SK-N-SH treated with all-trans-retinoic acid at 6 μM for 48 hours (cell line): Measurements from ENCODE around the gene CST2.

Experiments
- ATAC-seq: fragments of 200-7000 bp; cut with Tn5 transposase; 3 replicates; pipeline ENCODE4 v1.9.1; 2020; ENCODE audit warnings: mild to moderate bottlenecking, moderate library complexity
- ARNTL ChIP-seq: fragments of 450-650 bp; formaldehyde crosslinking; IDR thresholded peaks from 2 replicates; pipeline ENCODE4 v1.5.0; 2020; ENCODE audit warnings: low read depth, mild to moderate bottlenecking, moderate library complexity, borderline replicate concordance
- BACH2 ChIP-seq: fragments of 250-450 bp; sonication (Bioruptor Pico); IDR thresholded peaks from 2 replicates; pipeline ENCODE4 v1.9.0; 2021; ENCODE audit warnings: mild to moderate bottlenecking, borderline replicate concordance
- CREB5 ChIP-seq: fragments of 250-450 bp; sonication (Bioruptor Pico); IDR thresholded peaks from 2 replicates; pipeline ENCODE4 v1.5.1; 2020; ENCODE audit warnings: low read depth, mild to moderate bottlenecking, moderate library complexity
- CSDC2 ChIP-seq: fragments of 250-450 bp; sonication (Bioruptor Pico); IDR thresholded peaks from 2 replicates; pipeline ENCODE4 v1.5.0; 2020; ENCODE audit warnings: mild to moderate bottlenecking, moderate library complexity
- CSRNP3 ChIP-seq: fragments of 250-450 bp; sonication (Bioruptor Pico); IDR thresholded peaks from 2 replicates; pipeline ENCODE4 v1.5.1; 2021; ENCODE audit warnings: mild to moderate bottlenecking, moderate library complexity
- ESRRG ChIP-seq: fragments of 250-450 bp; sonication (Bioruptor Pico); IDR thresholded peaks from 2 replicates; pipeline ENCODE4 v1.6.1; 2021; ENCODE audit warnings: mild to moderate bottlenecking
- GLIS3 ChIP-seq: fragments of 250-450 bp; sonication (Bioruptor Pico); IDR thresholded peaks from 2 replicates; pipeline ENCODE4 v1.5.0; 2020; ENCODE audit warnings: mild to moderate bottlenecking, moderate library complexity
- ISL1 ChIP-seq: fragments of 250-450 bp; sonication (Bioruptor Pico); IDR thresholded peaks from 2 replicates; pipeline ENCODE4 v2.1.2; 2022; ENCODE audit warnings: mild to moderate bottlenecking, moderate library complexity
- OSR1 ChIP-seq: fragments of 250-450 bp; sonication (Bioruptor Pico); IDR thresholded peaks from 2 replicates; pipeline ENCODE4 v1.8.0; 2022; ENCODE audit warnings: moderate library complexity, mild to moderate bottlenecking, inconsistent platforms
- PATZ1 ChIP-seq: fragments of 250-450 bp; sonication (Bioruptor Pico); IDR thresholded peaks from 2 replicates; pipeline ENCODE4 v1.8.0; 2020; ENCODE audit warnings: mild to moderate bottlenecking, moderate library complexity, borderline replicate concordance
- POU6F1 ChIP-seq: fragments of 250-450 bp; sonication (Bioruptor Pico); IDR thresholded peaks from 2 replicates; pipeline ENCODE4 v1.8.0; 2021; ENCODE audit warnings: low read depth, mild to moderate bottlenecking, moderate library complexity, borderline replicate concordance
- PPARA ChIP-seq: fragments of 250-450 bp; sonication (Bioruptor Pico); IDR thresholded peaks from 2 replicates; pipeline ENCODE4 v1.5.0; 2020; ENCODE audit warnings: mild to moderate bottlenecking, borderline replicate concordance
- RARB ChIP-seq: fragments of 250-450 bp; sonication (Bioruptor Pico); IDR thresholded peaks from 2 replicates; pipeline ENCODE4 v1.8.0; 2021; ENCODE audit warnings: mild to moderate bottlenecking, moderate library complexity
- SNAI2 ChIP-seq: fragments of 250-450 bp; sonication (Bioruptor Pico); IDR thresholded peaks from 2 replicates; pipeline ENCODE4 v1.5.0; 2020; ENCODE audit warnings: mild to moderate bottlenecking, moderate library complexity
- TOX ChIP-seq: fragments of 250-450 bp; sonication (Bioruptor Pico); IDR thresholded peaks from 2 replicates; pipeline ENCODE4 v1.8.0; 2021; ENCODE audit warnings: mild to moderate bottlenecking, moderate library complexity, borderline replicate concordance
- TSHZ2 ChIP-seq: fragments of 250-450 bp; sonication (Bioruptor Pico); IDR thresholded peaks from 2 replicates; pipeline ENCODE4 v1.5.0; 2020; ENCODE audit warnings: mild to moderate bottlenecking, moderate library complexity
- ZC3H10 ChIP-seq: fragments of 250-450 bp; sonication (Bioruptor Pico); IDR thresholded peaks from 2 replicates; pipeline ENCODE4 v1.5.1; 2021; ENCODE audit warnings: mild to moderate bottlenecking, moderate library complexity
- ZFP3 ChIP-seq: fragments of 250-450 bp; sonication (Bioruptor Pico); IDR thresholded peaks from 2 replicates; pipeline ENCODE4 v1.5.0; 2020; ENCODE audit warnings: mild to moderate bottlenecking, moderate library complexity
- ZFP30 ChIP-seq: fragments of 450-650 bp; formaldehyde crosslinking; IDR thresholded peaks from 2 replicates; pipeline ENCODE4 v1.5.0; 2022; ENCODE audit warnings: mild to moderate bottlenecking, moderate library complexity
- ZNF70 ChIP-seq: fragments of 450-650 bp; formaldehyde crosslinking; IDR thresholded peaks from 2 replicates; pipeline ENCODE4 v1.5.0; 2020; ENCODE audit warnings: mild to moderate bottlenecking, moderate library complexity
- ZNF8 ChIP-seq: fragments of 450-650 bp; formaldehyde crosslinking; IDR thresholded peaks from 2 replicates; pipeline ENCODE4 v1.5.0; 2020; ENCODE audit warnings: mild to moderate bottlenecking, moderate library complexity

Gene CST2

GRCh38 chr20:23874747-23875146 lies 48.2 kb upstream of the CST2 start:
- no peak for ATAC-seq

GRCh38 chr20:23873370-23874015 lies 47.0 kb upstream of the CST2 start:
- no peak for ATAC-seq
- TF ChIP-seq BACH2 (CRISPR knock-in tag) (no peak), ZFP30 (CRISPR knock-in tag) (no peak), OSR1 (no peak), ISL1 (no peak), CSDC2 (no peak), TSHZ2 (no peak), PATZ1 (no peak), SNAI2 (CRISPR knock-in tag) (no peak), ZFP3 (CRISPR knock-in tag) (no peak), POU6F1 (CRISPR knock-in tag) (no peak), ARNTL (CRISPR knock-in tag) (no peak), TOX (CRISPR knock-in tag) (no peak), ZNF70 (CRISPR knock-in tag) (no peak)

More at GRCh38 chr20:23874747-23875146, 48.2 kb upstream of the CST2 start:
- TF ChIP-seq GLIS3 (CRISPR knock-in tag), result no peak
- no peak for TF ChIP-seq ZC3H10 (CRISPR knock-in tag)
- TF ChIP-seq ZNF8 (CRISPR knock-in tag), result no peak
- TF ChIP-seq PATZ1, result no peak
- no peak for TF ChIP-seq PPARA (CRISPR knock-in tag)
- TF ChIP-seq ESRRG, result no peak
- TF ChIP-seq ZFP3 (CRISPR knock-in tag), result no peak
- TF ChIP-seq ARNTL (CRISPR knock-in tag), result no peak
- TF ChIP-seq POU6F1 (CRISPR knock-in tag), result no peak
- no peak for TF ChIP-seq RARB (CRISPR knock-in tag)
- no peak for TF ChIP-seq OSR1
- TF ChIP-seq CREB5, result no peak
- TF ChIP-seq CSRNP3, result no peak
- TF ChIP-seq ZFP30 (CRISPR knock-in tag), result no peak
- no peak for TF ChIP-seq BACH2 (CRISPR knock-in tag)
- TF ChIP-seq ZNF70 (CRISPR knock-in tag), result no peak
